ENCODE results near the gene REXO1. TPM values are rescaled to one million over a fixed set of nuclear protein-coding genes. Genes with fewer than 3 reads are reported as not detected.

REXO1 gene
- total and polyA plus RNA-seq, 2 of the 13 experiments (the other 11 are each of a cell fraction or from before 2014, with no cell fraction given) = 5.0 to 11.2 TPM

DNA sequence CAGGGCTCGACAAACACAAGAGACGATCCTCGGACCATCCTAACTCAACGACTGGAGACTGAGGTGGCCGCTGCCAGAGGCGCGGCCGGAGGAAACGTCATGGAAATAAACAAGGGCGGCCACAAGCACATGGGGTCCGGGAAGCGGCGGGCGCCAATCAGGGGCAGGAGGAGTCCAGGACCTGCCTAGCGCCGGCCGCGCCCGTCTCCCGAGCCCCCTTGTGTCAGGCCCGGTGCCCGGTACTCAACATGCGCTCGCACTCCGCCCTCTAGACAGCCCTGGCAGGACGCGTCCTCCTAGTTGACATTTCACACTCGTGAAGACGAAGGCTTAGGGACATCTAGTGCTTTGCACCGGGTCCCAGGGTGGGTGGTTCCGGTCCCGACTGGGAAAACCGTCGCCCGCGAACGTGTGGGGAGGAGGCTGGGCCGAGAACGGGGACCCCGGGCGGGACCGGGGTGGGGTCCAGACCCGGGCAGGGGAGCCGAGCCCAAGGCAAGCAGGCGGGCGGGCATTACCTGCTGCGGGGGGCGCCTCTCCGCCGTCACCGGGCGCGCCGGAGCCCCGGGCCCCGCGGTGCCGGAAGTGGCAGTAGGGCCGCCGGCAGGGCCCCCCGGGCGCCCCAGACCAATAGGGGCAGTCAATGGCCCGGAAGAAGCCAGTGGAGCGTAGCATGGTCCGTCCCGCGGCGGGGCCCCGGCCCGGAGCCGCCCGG is 442 bp downstream of the REXO1 start (continued):
- no peak for TF ChIP-seq POGZ (CRISPR knock-in tag; IDR thresholded peaks at IDR 0.05)
- TF ChIP-seq, protein P1, sequence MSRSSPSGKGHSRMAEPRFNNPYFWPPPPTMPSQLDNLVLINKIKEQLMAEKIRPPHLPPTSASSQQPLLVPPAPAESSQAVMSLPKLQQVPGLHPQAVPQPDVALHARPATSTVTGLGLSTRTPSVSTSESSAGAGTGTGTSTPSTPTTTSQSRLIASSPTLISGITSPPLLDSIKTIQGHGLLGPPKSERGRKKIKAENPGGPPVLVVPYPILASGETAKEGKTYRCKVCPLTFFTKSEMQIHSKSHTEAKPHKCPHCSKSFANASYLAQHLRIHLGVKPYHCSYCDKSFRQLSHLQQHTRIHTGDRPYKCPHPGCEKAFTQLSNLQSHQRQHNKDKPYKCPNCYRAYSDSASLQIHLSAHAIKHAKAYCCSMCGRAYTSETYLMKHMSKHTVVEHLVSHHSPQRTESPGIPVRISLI (CRISPR knock-in tag; IDR thresholded peaks at IDR 0.05; ENCODE audit: borderline replicate concordance) = no peak
- no peak for TF ChIP-seq ZNF282 (IDR thresholded peaks at IDR 0.05; ENCODE audit: partially characterized antibody)
- TF ChIP-seq FOXK2 (IDR thresholded peaks at IDR 0.05) = peak; percentile 91
- TF ChIP-seq, protein P2, sequence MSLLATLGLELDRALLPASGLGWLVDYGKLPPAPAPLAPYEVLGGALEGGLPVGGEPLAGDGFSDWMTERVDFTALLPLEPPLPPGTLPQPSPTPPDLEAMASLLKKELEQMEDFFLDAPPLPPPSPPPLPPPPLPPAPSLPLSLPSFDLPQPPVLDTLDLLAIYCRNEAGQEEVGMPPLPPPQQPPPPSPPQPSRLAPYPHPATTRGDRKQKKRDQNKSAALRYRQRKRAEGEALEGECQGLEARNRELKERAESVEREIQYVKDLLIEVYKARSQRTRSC (CRISPR knock-in tag; IDR thresholded peaks at IDR 0.05; ENCODE audit: low read depth) = no peak
- TF ChIP-seq EED (CRISPR knock-in tag; IDR thresholded peaks at IDR 0.05) = no peak
- TF ChIP-seq GTF3A (CRISPR knock-in tag; conservative IDR thresholded peaks at IDR 0.05) = no peak
- TF ChIP-seq ZNF883 (CRISPR knock-in tag; IDR thresholded peaks at IDR 0.05; ENCODE audit: not compliant biosample characterization) = no peak
- TF ChIP-seq HOXD1 (CRISPR knock-in tag; IDR thresholded peaks at IDR 0.05) = no peak
- no peak for TF ChIP-seq JUNB (CRISPR knock-in tag; IDR thresholded peaks at IDR 0.05; ENCODE audit: borderline replicate concordance)
- TF ChIP-seq SRSF9 (IDR thresholded peaks at IDR 0.05; ENCODE audit: borderline replicate concordance, insufficient read depth, low read depth, low read length, poor library complexity, severe bottlenecking) = no peak
- no peak for TF ChIP-seq HOXA7 (CRISPR knock-in tag; IDR thresholded peaks at IDR 0.05)
- TF ChIP-seq, protein P3, sequence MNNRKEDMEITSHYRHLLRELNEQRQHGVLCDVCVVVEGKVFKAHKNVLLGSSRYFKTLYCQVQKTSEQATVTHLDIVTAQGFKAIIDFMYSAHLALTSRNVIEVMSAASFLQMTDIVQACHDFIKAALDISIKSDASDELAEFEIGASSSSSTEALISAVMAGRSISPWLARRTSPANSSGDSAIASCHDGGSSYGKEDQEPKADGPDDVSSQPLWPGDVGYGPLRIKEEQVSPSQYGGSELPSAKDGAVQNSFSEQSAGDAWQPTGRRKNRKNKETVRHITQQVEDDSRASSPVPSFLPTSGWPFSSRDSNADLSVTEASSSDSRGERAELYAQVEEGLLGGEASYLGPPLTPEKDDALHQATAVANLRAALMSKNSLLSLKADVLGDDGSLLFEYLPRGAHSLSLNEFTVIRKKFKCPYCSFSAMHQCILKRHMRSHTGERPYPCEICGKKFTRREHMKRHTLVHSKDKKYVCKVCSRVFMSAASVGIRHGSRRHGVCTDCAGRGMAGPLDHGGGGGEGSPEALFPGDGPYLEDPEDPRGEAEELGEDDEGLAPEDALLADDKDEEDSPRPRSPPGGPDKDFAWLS (CRISPR knock-in tag; IDR thresholded peaks at IDR 0.05; ENCODE audit: borderline replicate concordance) = no peak
- no peak for TF ChIP-seq NR2F6 (IDR thresholded peaks at IDR 0.05)
- TF ChIP-seq NR2F6 (CRISPR knock-in tag; IDR thresholded peaks at IDR 0.05) = no peak
- TF ChIP-seq, protein P4, sequence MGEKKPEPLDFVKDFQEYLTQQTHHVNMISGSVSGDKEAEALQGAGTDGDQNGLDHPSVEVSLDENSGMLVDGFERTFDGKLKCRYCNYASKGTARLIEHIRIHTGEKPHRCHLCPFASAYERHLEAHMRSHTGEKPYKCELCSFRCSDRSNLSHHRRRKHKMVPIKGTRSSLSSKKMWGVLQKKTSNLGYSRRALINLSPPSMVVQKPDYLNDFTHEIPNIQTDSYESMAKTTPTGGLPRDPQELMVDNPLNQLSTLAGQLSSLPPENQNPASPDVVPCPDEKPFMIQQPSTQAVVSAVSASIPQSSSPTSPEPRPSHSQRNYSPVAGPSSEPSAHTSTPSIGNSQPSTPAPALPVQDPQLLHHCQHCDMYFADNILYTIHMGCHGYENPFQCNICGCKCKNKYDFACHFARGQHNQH (CRISPR knock-in tag; IDR thresholded peaks at IDR 0.05) = no peak
- TF ChIP-seq, protein P5, sequence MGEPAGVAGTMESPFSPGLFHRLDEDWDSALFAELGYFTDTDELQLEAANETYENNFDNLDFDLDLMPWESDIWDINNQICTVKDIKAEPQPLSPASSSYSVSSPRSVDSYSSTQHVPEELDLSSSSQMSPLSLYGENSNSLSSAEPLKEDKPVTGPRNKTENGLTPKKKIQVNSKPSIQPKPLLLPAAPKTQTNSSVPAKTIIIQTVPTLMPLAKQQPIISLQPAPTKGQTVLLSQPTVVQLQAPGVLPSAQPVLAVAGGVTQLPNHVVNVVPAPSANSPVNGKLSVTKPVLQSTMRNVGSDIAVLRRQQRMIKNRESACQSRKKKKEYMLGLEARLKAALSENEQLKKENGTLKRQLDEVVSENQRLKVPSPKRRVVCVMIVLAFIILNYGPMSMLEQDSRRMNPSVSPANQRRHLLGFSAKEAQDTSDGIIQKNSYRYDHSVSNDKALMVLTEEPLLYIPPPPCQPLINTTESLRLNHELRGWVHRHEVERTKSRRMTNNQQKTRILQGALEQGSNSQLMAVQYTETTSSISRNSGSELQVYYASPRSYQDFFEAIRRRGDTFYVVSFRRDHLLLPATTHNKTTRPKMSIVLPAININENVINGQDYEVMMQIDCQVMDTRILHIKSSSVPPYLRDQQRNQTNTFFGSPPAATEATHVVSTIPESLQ (CRISPR knock-in tag; conservative IDR thresholded peaks at IDR 0.05) = no peak
- TF ChIP-seq ZSCAN12 (CRISPR knock-in tag; IDR thresholded peaks at IDR 0.05) = no peak
- TF ChIP-seq CBX5 (CRISPR knock-in tag; IDR thresholded peaks at IDR 0.05; ENCODE audit: borderline replicate concordance) = no peak
- no peak for TF ChIP-seq MATR3 (CRISPR knock-in tag; IDR thresholded peaks at IDR 0.05)
- TF ChIP-seq ZSCAN21 (CRISPR knock-in tag; IDR thresholded peaks at IDR 0.05; ENCODE audit: borderline replicate concordance) = no peak
- TF ChIP-seq PHF21A (CRISPR knock-in tag; IDR thresholded peaks at IDR 0.05) = peak; percentile 18; the same call in 1 of the 2 replicates
- no peak for TF ChIP-seq ZFP90 (CRISPR knock-in tag; IDR thresholded peaks at IDR 0.05; ENCODE audit: borderline replicate concordance)
- no peak for TF ChIP-seq DR1 (CRISPR knock-in tag; IDR thresholded peaks at IDR 0.05)
- no peak for TF ChIP-seq FOXA1 (IDR thresholded peaks at IDR 0.05)
- no peak for TF ChIP-seq FOXA1 (CRISPR knock-in tag; IDR thresholded peaks at IDR 0.05)

Data from HepG2 (cell line).